ENCODE results near the gene CLDN18. TPM values are rescaled to one million over a fixed set of nuclear protein-coding genes. Genes with fewer than 3 reads are reported as not detected.

Gene CLDN18
- total and polyA plus RNA-seq, 2 donors (not counting 3 experiments of a cell fraction or from before 2014, with no cell fraction given): not detected

DNA sequence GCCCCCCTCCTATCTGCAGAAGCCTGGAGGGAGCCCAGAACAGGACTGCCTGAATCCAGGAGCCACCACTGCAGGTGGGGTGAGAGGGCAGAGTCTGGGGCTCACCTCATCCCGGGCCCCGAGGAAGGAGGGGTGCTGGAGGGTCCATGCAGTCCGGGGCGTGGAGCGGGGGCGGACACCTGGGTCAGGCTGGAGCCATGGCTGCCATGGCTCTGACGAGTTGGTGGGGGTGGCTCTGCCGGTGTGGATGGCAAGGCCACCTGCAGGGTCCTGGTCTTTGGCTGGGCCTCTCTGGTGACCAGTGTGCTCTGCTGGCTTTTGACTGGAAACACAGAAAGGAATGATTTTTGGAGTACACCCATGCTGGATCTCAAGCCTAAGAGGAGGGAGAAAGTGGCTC is 58.1 kb downstream of the CLDN18 start:
- no peak for DNase-seq (ENCODE audit: low read depth, low spot score)
- no peak overlapping the region for H2AFZ ChIP-seq (ENCODE audit: low read depth, low read length)
- ChIA-PET CTCF (interaction anchor here (5.5 kb wide), 1 partner anchor 51 kb away, joined by 69 read pairs; no protein-coding TSS in a partner anchor), POLR2A (no interaction called here)
- dilution Hi-C loops (cut with MboI; ENCODE audit: extremely low pct_ligation_motif_present, low sequenced_read_pairs): no loop called here
- H3K4me1 ChIP-seq (ENCODE audit: control insufficient read depth, extremely low read depth, insufficient read depth, low read length): no peaks in the 10 kb centered on the region
- FAIRE-seq: no peak
- intact Hi-C loops (cut with micrococcal nuclease): loop anchor here (1.0 to 5.0 kb wide), 5 partner anchors 47 to 349 kb away; partner anchors contain the start of genes DBR1, DZIP1L and MRAS
- no peak overlapping the region for H3K9ac ChIP-seq (replicated peaks; ENCODE audit: extremely low read depth, insufficient read depth, low read length)
- H3K27ac ChIP-seq (ENCODE audit: insufficient read depth, low read depth, low read length): no peak overlapping the region
- no peak overlapping the region for H3K4me2 ChIP-seq (ENCODE audit: insufficient read depth, low read length)
- no peaks in the 10 kb centered on the region for H3K27me3 ChIP-seq (ENCODE audit: control insufficient read depth in 2 of 2, insufficient read depth in 2 of 2, low read length in 2 of 2)
- H3K36me3 ChIP-seq (ENCODE audit: control insufficient read depth in 2 of 2, extremely low read depth in 1 of 2, insufficient read depth in 2 of 2, low read length in 2 of 2): no peaks in the 10 kb centered on the region
- no peak overlapping the region for H3K4me3 ChIP-seq (replicated peaks in 1 of 3; ENCODE audit: insufficient read depth in 1 of 3, low read depth in 1 of 3, low read length in 3 of 3)
- no peaks in the 10 kb centered on the region for H3K9me1 ChIP-seq (replicated peaks; ENCODE audit: control insufficient read depth, extremely low read depth, insufficient read depth, low read length)
- no peaks in the 10 kb centered on the region for H3K9me3 ChIP-seq (replicated peaks; ENCODE audit: control insufficient read depth, insufficient read depth, low read length)
- H3K79me2 ChIP-seq (ENCODE audit: control insufficient read depth, insufficient read depth, low read length): no peaks in the 10 kb centered on the region
- H4K20me1 ChIP-seq (replicated peaks; ENCODE audit: control insufficient read depth, extremely low read depth, insufficient read depth, low read length): no peaks in the 10 kb centered on the region
- TF ChIP-seq FOS (IDR thresholded peaks at IDR 0.05; ENCODE audit: borderline replicate concordance, insufficient read depth, low read length) (no peak), GATA2 (IDR thresholded peaks at IDR 0.05; ENCODE audit: insufficient read depth, insufficient read length, low read depth, low read length) (no peak), POLR2AphosphoS5 (IDR thresholded peaks at IDR 0.05; ENCODE audit: insufficient read depth, low read depth, low read length) (no peak), POLR2A (IDR thresholded peaks at IDR 0.05; ENCODE audit: low read depth, low read length) (no peak), EZH2 (IDR thresholded peaks at IDR 0.05; ENCODE audit: borderline replicate concordance, low read depth, low read length, severe bottlenecking) (no peak), JUN (IDR thresholded peaks at IDR 0.05; ENCODE audit: borderline replicate concordance, insufficient read depth, insufficient read length, low read depth) (no peak), MYC (IDR thresholded peaks at IDR 0.05; ENCODE audit: low read depth, low read length) (no peak)
- TF ChIP-seq, protein P1, sequence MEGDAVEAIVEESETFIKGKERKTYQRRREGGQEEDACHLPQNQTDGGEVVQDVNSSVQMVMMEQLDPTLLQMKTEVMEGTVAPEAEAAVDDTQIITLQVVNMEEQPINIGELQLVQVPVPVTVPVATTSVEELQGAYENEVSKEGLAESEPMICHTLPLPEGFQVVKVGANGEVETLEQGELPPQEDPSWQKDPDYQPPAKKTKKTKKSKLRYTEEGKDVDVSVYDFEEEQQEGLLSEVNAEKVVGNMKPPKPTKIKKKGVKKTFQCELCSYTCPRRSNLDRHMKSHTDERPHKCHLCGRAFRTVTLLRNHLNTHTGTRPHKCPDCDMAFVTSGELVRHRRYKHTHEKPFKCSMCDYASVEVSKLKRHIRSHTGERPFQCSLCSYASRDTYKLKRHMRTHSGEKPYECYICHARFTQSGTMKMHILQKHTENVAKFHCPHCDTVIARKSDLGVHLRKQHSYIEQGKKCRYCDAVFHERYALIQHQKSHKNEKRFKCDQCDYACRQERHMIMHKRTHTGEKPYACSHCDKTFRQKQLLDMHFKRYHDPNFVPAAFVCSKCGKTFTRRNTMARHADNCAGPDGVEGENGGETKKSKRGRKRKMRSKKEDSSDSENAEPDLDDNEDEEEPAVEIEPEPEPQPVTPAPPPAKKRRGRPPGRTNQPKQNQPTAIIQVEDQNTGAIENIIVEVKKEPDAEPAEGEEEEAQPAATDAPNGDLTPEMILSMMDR (IDR thresholded peaks at IDR 0.05; ENCODE audit: extremely low read depth in 1 of 2, insufficient read depth in 1 of 2, low read depth in 1 of 2, low read length in 2 of 2): no peak
- TF ChIP-seq, protein P2, sequence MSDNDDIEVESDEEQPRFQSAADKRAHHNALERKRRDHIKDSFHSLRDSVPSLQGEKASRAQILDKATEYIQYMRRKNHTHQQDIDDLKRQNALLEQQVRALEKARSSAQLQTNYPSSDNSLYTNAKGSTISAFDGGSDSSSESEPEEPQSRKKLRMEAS (IDR thresholded peaks at IDR 0.05; ENCODE audit: insufficient read depth, insufficient read length): no peak
- BruUV-seq (replicated peaks): no TSS peak
